Mononuclear cell (primary cell): ENCODE data around the gene IVL. TPM values are rescaled to one million over a fixed set of nuclear protein-coding genes. Genes with fewer than 3 reads are reported as not detected.

Experiments
- H3K27me3 ChIP-seq: 2 replicates; pipeline ENCODE4 v1.6.0; 2011; ENCODE audit warnings: low read length, control low read depth; ENCODE audit not compliant: insufficient read depth
- H3K4me1 ChIP-seq: 2 replicates; pipeline ENCODE4 v1.5.1; 2011; ENCODE audit warnings: mild to moderate bottlenecking, low read length, control low read depth; ENCODE audit not compliant: insufficient read depth
- H3K4me3 ChIP-seq: 2 replicates; pipeline ENCODE4 v1.5.1; 2011; ENCODE audit warnings: mild to moderate bottlenecking, low read length, moderate library complexity
- H3K9me3 ChIP-seq: 2 replicates; pipeline ENCODE4 v1.5.1; 2011; ENCODE audit warnings: low read depth, mild to moderate bottlenecking, control low read depth, low read length
- total RNA-seq: library from RNA; depleted of rRNA; stranded (reverse); fragments of >200 nt; gene quantifications from one replicate; pipeline ENCODE4 v1.2.3, GENCODE V29; 2012

Gene IVL
- total RNA-seq, 1 donor = not detected

- no peaks in the 10 kb centered on the region for H3K9me3 ChIP-seq
- no peaks in the 10 kb centered on the region for H3K4me1 ChIP-seq
- no peaks in the 10 kb centered on the region for H3K27me3 ChIP-seq
- H3K4me3 ChIP-seq = no peak overlapping the region
Observed at GRCh38 chr1:152953761-152954160, 45.4 kb downstream of the IVL start.

- Histone ChIP-seq H3K27me3 (no peaks in the 10 kb centered on the region), H3K4me1 (no peaks in the 10 kb centered on the region), H3K4me3 (no peak overlapping the region), H3K9me3 (no peaks in the 10 kb centered on the region)
Observed at GRCh38 chr1:152954436-152954835, 46.1 kb downstream of the IVL start.

- Histone ChIP-seq H3K4me3 (no peak overlapping the region), H3K27me3 (no peaks in the 10 kb centered on the region), H3K9me3 (no peaks in the 10 kb centered on the region), H3K4me1 (no peaks in the 10 kb centered on the region)
Observed at GRCh38 chr1:152957561-152957960, 49.2 kb downstream of the IVL start.

- Histone ChIP-seq H3K4me1 (no peaks in the 10 kb centered on the region), H3K27me3 (no peaks in the 10 kb centered on the region), H3K9me3 (no peaks in the 10 kb centered on the region), H3K4me3 (no peak overlapping the region)
Observed at GRCh38 chr1:152959273-152959672, 50.9 kb downstream of the IVL start.

DNA sequence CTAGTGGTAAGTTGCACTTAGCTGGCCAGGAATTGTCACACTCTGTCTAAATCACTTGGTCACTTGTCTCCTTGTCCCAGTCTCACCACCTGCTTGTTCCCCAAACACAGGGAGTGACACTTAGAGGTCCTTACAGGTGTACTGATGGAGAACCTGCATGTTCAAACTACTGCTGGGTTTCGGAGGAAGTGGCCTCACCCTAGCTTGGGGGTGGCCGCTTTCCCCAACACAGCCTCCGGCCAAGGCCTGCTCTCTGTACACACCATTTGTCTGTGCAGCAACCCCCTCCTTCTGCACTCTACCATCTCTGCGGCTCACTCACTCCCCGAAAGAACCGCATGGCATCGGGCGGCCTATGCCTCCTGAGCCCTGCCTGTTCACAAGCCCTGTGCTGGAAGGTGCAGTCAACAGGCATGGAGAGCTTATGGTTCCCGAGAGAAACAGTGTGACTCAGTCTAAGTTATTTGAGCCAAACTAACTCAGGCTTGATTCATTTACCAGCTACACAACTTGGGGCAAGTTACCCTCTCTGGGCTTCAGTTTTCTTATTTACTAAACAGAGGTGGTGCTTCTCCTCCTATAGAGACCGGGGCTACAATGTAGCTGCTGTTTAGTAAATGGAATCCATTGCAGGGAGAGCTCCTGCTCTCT, 51.6 kb downstream of the IVL start:
- no peaks in the 10 kb centered on the region for H3K9me3 ChIP-seq
- no peaks in the 10 kb centered on the region for H3K27me3 ChIP-seq
- H3K4me3 ChIP-seq = no peak overlapping the region
- H3K4me1 ChIP-seq = no peaks in the 10 kb centered on the region

DNA sequence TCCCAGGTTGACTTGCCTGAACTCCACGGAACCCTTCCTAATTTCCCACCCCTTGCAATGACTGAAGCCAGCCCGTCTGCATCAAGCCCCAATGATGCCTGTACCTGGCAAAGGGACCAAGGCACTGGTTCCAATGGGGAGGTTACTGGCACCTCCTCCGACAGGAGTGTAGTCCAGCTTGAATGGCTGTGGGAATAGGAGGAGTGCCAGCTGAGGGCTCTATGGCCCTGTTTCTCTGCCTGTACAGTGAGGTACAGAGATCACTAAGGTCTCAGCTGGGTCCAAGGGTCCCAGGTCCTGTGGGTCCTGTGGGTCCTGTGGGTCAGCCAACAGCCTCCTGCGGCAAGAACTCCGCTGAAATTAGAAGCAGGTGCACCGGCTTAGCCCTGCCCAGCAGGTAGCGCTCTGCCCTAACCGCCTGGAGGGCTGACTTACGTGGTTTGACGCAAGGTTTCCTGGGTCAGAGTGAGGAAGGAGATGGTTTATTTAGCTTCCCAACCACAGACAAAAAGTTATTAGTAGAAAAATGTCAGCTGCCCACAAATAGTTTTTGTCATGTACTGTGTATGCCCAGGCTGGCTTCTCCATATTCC, 52.2 kb downstream of the IVL start:
- H3K4me1 ChIP-seq = no peaks in the 10 kb centered on the region
- H3K27me3 ChIP-seq = no peaks in the 10 kb centered on the region

More for the DNA sequence above, 52.2 kb downstream of the IVL start:
- no peaks in the 10 kb centered on the region for H3K9me3 ChIP-seq
- H3K4me3 ChIP-seq = no peak overlapping the region

Other genes starting within 250 kb of the IVL start
- not detected for gene LCE2D, start 245.2 kb upstream of the IVL start, total RNA-seq
- not detected for gene LCE2C, start 233.3 kb upstream of the IVL start, total RNA-seq
- not detected for gene LCE2B, start 222.4 kb upstream of the IVL start, total RNA-seq
- gene LCE2A, start 210.2 kb upstream of the IVL start, total RNA-seq = not detected
- not detected for gene LCE4A, start 200.4 kb upstream of the IVL start, total RNA-seq
- gene KPRP, start 150.5 kb upstream of the IVL start, total RNA-seq = not detected
- not detected for gene LCE1F, start 133.4 kb upstream of the IVL start, total RNA-seq
- not detected for gene LCE1E, start 122.3 kb upstream of the IVL start, total RNA-seq
- not detected for gene LCE1D, start 111.8 kb upstream of the IVL start, total RNA-seq
- not detected for gene LCE1C, start 101.9 kb upstream of the IVL start, total RNA-seq
- not detected for gene LCE1B, start 96.6 kb upstream of the IVL start, total RNA-seq
- gene LCE1A, start 81.1 kb upstream of the IVL start, total RNA-seq = not detected
- not detected for gene LCE6A, start 65.7 kb upstream of the IVL start, total RNA-seq
- not detected for gene LCE7A, start 48.5 kb upstream of the IVL start, total RNA-seq
- not detected for gene SMCP, start 30.2 kb upstream of the IVL start, total RNA-seq
- not detected for gene SPRR5, start 38.7 kb downstream of the IVL start, total RNA-seq
- not detected for gene SPRR4, start 62.1 kb downstream of the IVL start, total RNA-seq
- gene SPRR1A, start 75.5 kb downstream of the IVL start, total RNA-seq = not detected
- not detected for gene SPRR3, start 93.2 kb downstream of the IVL start, total RNA-seq
- not detected for gene SPRR1B, start 122.7 kb downstream of the IVL start, total RNA-seq
- not detected for gene SPRR2D, start 132.6 kb downstream of the IVL start, total RNA-seq
- gene SPRR2A, start 149.0 kb downstream of the IVL start, total RNA-seq = not detected
- gene SPRR2B, start 163.1 kb downstream of the IVL start, total RNA-seq = not detected
- gene SPRR2E, start 186.0 kb downstream of the IVL start, total RNA-seq = not detected
- gene SPRR2F, start 205.0 kb downstream of the IVL start, total RNA-seq = not detected
- gene SPRR2G, start 242.3 kb downstream of the IVL start, total RNA-seq = not detected